HepG2 (cell line): ENCODE data around the gene COQ8A. TPM values are rescaled to one million over a fixed set of nuclear protein-coding genes. Genes with fewer than 3 reads are reported as not detected.

Source experiments
- ATAC-seq: fragments of 200-7000 bp; cut with Tn5 transposase; 3 replicates; pipeline ENCODE4 v1.9.1; 2020; ENCODE audit warnings: mild to moderate bottlenecking, moderate library complexity
- BruUV-seq: library from RNA; stranded (reverse); fragments of 400-500 nt; replicated peaks from 2 replicates; lab custom pipeline; 2021; lab: Mats Ljungman, UMichigan
- CTCF ChIA-PET: fragments of 300-600 bp; formaldehyde crosslinking; extraction: SDS; loops from one replicate; lab custom pipeline; 2021; ENCODE audit warnings: low total read pairs, inconsistent platforms, low intra/inter-chr PET ratio; lab: Yijun Ruan, JAX
- POLR2A ChIA-PET: fragments of 350-600 bp; sonication (Branson Sonifier 250); formaldehyde crosslinking; loops from one replicate; lab custom pipeline; 2020; ENCODE audit warnings: antibody characterized with exemption, inconsistent platforms; lab: Yijun Ruan, JAX
- DNase-seq: peaks from one replicate; pipeline ENCODE4 v3.0.0-alpha.2; 2015; ENCODE audit warnings: low spot score
- FAIRE-seq: peaks from 3 replicates; lab custom pipeline; 2011; peaks lifted over from hg19 to GRCh38; lab: Jason Lieb, UNC
- H2AFZ ChIP-seq: one replicate; pipeline ENCODE4 v1.6.1; 2011; ENCODE audit warnings: low read length, inconsistent platforms
- H3K27ac ChIP-seq: fragments of 300-600 bp; 3 replicates; pipeline ENCODE4 v1.8.0; 2011; ENCODE audit warnings: mixed run types, mild to moderate bottlenecking, mixed read lengths, low read length, inconsistent platforms; ENCODE audit not compliant: insufficient read depth; ENCODE audit errors: extremely low read length
- H3K27me3 ChIP-seq, 2 experiments: fragments of 200-600 bp in 1 of 2; 2 replicates in 1 of 2; 3 replicates in 1 of 2; pipeline versions ENCODE4 v1.6.0 to v1.8.0; 2011; ENCODE audit warnings: low read length in 2 of 2, mild to moderate bottlenecking in 2 of 2, moderate library complexity in 2 of 2, inconsistent platforms in 1 of 2; ENCODE audit not compliant: insufficient read depth in 2 of 2, control insufficient read depth in 1 of 2
- H3K36me3 ChIP-seq, 2 experiments: fragments of 200-600 bp in 1 of 2; replicated peaks in 1 of 2; 2 replicates in 1 of 2; 3 replicates in 1 of 2; pipeline versions ENCODE4 v1.5.1 to v1.8.0; 2011; ENCODE audit warnings: low read length in 2 of 2, inconsistent platforms in 1 of 2; ENCODE audit not compliant: insufficient read depth in 2 of 2, control insufficient read depth in 1 of 2
- H3K4me1 ChIP-seq: 2 replicates; pipeline ENCODE4 v1.5.1; 2012; ENCODE audit warnings: low read length, inconsistent platforms; ENCODE audit not compliant: insufficient read depth
- H3K4me2 ChIP-seq: 2 replicates; pipeline ENCODE4 v1.6.0; 2011; ENCODE audit warnings: low read depth, low read length, inconsistent platforms
- H3K4me3 ChIP-seq, 3 experiments: fragments of 200-600 bp in 1 of 3; sonication (generic), shearing (Covaris generic) in 1 of 3; replicated peaks in 1 of 3; 2 replicates each; pipeline ENCODE4 v1.5.1; 2011 to 2016; ENCODE audit warnings: low read length in 3 of 3, inconsistent platforms in 2 of 3, low read depth in 2 of 3, mild to moderate bottlenecking in 2 of 3, control low read depth in 1 of 3, mixed read lengths in 1 of 3; ENCODE audit not compliant: insufficient read depth in 1 of 3
- H3K79me2 ChIP-seq: one replicate; pipeline ENCODE4 v1.6.1; 2011; ENCODE audit warnings: low read length, inconsistent platforms; ENCODE audit not compliant: insufficient read depth
- H3K9ac ChIP-seq: 2 replicates; pipeline ENCODE4 v1.6.0; 2011; ENCODE audit warnings: mild to moderate bottlenecking, low read depth, low read length, inconsistent platforms; ENCODE audit not compliant: insufficient read depth
- H3K9me3 ChIP-seq: 2 replicates; pipeline ENCODE4 v1.5.1; 2012; ENCODE audit warnings: mild to moderate bottlenecking, low read length
- H4K20me1 ChIP-seq: 2 replicates; pipeline ENCODE4 v1.6.0; 2011; ENCODE audit warnings: inconsistent platforms, mild to moderate bottlenecking, low read length, moderate library complexity; ENCODE audit not compliant: insufficient read depth
- AHDC1 ChIP-seq: sonication (generic); formaldehyde crosslinking; IDR thresholded peaks from 2 replicates; pipeline ENCODE4 v1.5.1; 2020; ENCODE audit warnings: mild to moderate bottlenecking, missing genetic modification reagents, borderline replicate concordance
- DBP ChIP-seq: sonication (generic); formaldehyde crosslinking; IDR thresholded peaks from 2 replicates; pipeline ENCODE4 v1.4.0; 2020; ENCODE audit warnings: missing genetic modification reagents; ENCODE audit errors: not compliant biosample characterization
- MLX ChIP-seq: IDR thresholded peaks from 2 replicates; pipeline ENCODE4 v1.6.1; 2016
- MYPOP ChIP-seq: sonication (generic); formaldehyde crosslinking; IDR thresholded peaks from 2 replicates; pipeline ENCODE4 v1.8.1; 2023; ENCODE audit warnings: mild to moderate bottlenecking, moderate library complexity, missing genetic modification reagents
- PITX1 ChIP-seq: sonication (generic); formaldehyde crosslinking; IDR thresholded peaks from 2 replicates; pipeline ENCODE4 v1.5.1; 2020; ENCODE audit warnings: mild to moderate bottlenecking, missing genetic modification reagents
- ZNF687 ChIP-seq: sonication (generic); formaldehyde crosslinking; IDR thresholded peaks from 2 replicates; pipeline ENCODE4 v1.5.1; 2020; ENCODE audit warnings: mild to moderate bottlenecking, missing genetic modification reagents, moderate library complexity
- WGBS: methylation state at CpG from one replicate; pipeline ENCODE4 v1.1.6; 2017; ENCODE audit warnings: low lambda C conversion rate; 5-methylcytosine and 5-hydroxymethylcytosine counted together
- in situ Hi-C: cut with HindIII; loops from 2 replicates; pipeline ENCODE4 v1.10.0; 2017; ENCODE audit warnings: low pct_unique_long_range_greater_than_20kb; ENCODE audit not compliant: extremely low pct_ligation_motif_present
- intact Hi-C: fragments of 100-400 bp; cut with micrococcal nuclease; formaldehyde crosslinking; loops from one replicate; pipeline ENCODE4 v1.10.0; 2022; ENCODE audit not compliant: unreplicated experiment
- polyA plus RNA-seq, 8 experiments: library from polyadenylated mRNA; depleted of rRNA in 3 of 8; stranded (reverse) in 7 of 8; unstranded in 1 of 8; fragments of >200 nt; fragmentation: Illumina TruSeq in 4 of 8; extraction: Trizol in 4 of 8; gene quantifications; 2 replicates each; pipeline versions ENCODE4 v1.2.1 to v1.2.3, GENCODE V29; 2011 to 2016; ENCODE audit warnings: low read depth in 4 of 8, missing spikeins in 1 of 8, mixed read lengths in 1 of 8; ENCODE audit not compliant: insufficient read depth in 1 of 8
- total RNA-seq, 5 experiments: library from RNA; depleted of rRNA; stranded (reverse); fragments of >200 nt; fragmentation: Illumina TruSeq; extraction: Trizol; gene quantifications; 2 replicates each; pipeline ENCODE4 v1.2.3, GENCODE V29; 2016; ENCODE audit warnings: low read depth in 1 of 5

COQ8A gene
- total and polyA plus RNA-seq, 2 of the 13 experiments (the other 11 are each of a cell fraction or from before 2014, with no cell fraction given) = 60.4 to 88.7 TPM

GRCh38 chr1:226919995-226920394 is 20.1 kb upstream of the COQ8A start:
- in situ Hi-C loops = loop anchor here (5.0 kb wide), 1 partner anchor 517 kb away; no protein-coding TSS in a partner anchor
- peak; percentile 51 for ATAC-seq
- H3K27me3 ChIP-seq = no peaks in the 10 kb centered on the region
- ChIA-PET POLR2A (interaction anchor here (1.2 to 5.5 kb wide), 2 partner anchors 9 to 20 kb away, joined by 3 to 35 read pairs; partner anchors contain the start of gene COQ8A), CTCF (no interaction called here)
- no peak overlapping the region for H3K4me3 ChIP-seq
- DNase-seq = no peak
- no peaks in the 10 kb centered on the region for H3K36me3 ChIP-seq
- intact Hi-C loops = loop anchor here (2.0 kb wide), 1 partner anchor 25 kb away; no protein-coding TSS in a partner anchor
- H3K79me2 ChIP-seq = no peaks in the 10 kb centered on the region
- H4K20me1 ChIP-seq = no peaks in the 10 kb centered on the region
- peaks cover 30% of the 10 kb centered on the region for H3K4me1 ChIP-seq
- no TSS peak for BruUV-seq
- H3K4me2 ChIP-seq = peak overlapping the region; percentile 46
- H3K9ac ChIP-seq = peak overlapping the region; percentile 41; the same call in 1 of the 2 replicates
- no peaks in the 10 kb centered on the region for H3K9me3 ChIP-seq
- WGBS = 100% methylated on average over 1 of the region's 1 CpG
- peak overlapping the region; percentile 64 for H3K27ac ChIP-seq
- FAIRE-seq = no peak
- no peak overlapping the region for H2AFZ ChIP-seq
- TF ChIP-seq MYPOP (CRISPR knock-in tag) = 0 out of 2 replicates have a peak, but pooled peaks have one; percentile 18
- TF ChIP-seq DBP = no peak
- TF ChIP-seq PITX1 = no peak
- peak; percentile 24; the same call in 1 of the 2 replicates for TF ChIP-seq AHDC1 (CRISPR knock-in tag)
- no peak; the same call in 1 of the 2 replicates for TF ChIP-seq ZNF687 (CRISPR knock-in tag)
- no peak for TF ChIP-seq MLX (CRISPR knock-in tag)
